ENCODE results near the gene NAV1.
"Not testable (repeated sequence)": the region's sequence is repeated elsewhere in the genome, so short reads cannot be mapped to it uniquely, and the experiment has no call there.

Gene NAV1

GRCh38 chr1:201504799-201505502 lies 34.0 kb upstream of the NAV1 start:
- DNase-seq (ENCODE audit: low spot score), result no peak

DNA sequence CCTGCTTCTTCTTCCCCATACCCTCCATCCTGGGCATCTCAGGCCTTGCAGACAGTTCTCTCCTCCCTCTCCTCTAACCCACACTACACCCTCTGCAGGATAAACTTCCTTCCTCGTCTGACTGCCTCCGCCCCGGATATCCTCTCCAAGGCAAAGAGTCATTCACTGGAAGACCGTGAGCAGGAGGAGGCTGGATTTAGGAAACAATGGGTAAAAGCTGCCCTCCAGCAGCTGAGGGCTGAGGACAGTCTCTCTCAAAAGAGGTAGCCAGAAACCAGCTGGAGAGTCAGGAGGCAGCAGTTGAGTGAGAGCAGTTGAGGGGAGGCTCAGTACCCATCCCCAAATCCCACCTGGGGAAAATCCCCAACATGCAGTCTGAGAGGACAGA lies 33.4 kb upstream of the NAV1 start:
- no peak for DNase-seq (ENCODE audit: low spot score)

DNA sequence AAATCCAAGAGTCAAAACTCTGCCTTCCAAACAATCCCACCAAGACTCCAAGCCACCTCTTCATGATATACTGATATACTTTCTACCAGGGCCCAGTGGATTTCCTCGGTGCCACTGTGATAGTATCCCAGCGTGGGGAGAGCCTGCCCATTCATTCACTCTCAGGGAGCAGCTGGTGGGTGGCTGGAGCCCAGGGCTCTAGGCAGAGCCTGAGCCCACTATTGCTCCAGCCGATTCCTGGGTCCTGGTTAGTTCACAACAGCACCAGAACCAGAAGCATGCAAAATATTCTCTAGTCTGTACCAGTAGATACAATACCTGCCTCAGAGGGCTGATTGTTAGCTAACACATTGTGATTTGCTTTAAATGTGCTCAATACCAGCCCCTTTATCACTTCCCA lies 32.8 kb upstream of the NAV1 start:
- no peak for DNase-seq (ENCODE audit: low spot score)

DNA sequence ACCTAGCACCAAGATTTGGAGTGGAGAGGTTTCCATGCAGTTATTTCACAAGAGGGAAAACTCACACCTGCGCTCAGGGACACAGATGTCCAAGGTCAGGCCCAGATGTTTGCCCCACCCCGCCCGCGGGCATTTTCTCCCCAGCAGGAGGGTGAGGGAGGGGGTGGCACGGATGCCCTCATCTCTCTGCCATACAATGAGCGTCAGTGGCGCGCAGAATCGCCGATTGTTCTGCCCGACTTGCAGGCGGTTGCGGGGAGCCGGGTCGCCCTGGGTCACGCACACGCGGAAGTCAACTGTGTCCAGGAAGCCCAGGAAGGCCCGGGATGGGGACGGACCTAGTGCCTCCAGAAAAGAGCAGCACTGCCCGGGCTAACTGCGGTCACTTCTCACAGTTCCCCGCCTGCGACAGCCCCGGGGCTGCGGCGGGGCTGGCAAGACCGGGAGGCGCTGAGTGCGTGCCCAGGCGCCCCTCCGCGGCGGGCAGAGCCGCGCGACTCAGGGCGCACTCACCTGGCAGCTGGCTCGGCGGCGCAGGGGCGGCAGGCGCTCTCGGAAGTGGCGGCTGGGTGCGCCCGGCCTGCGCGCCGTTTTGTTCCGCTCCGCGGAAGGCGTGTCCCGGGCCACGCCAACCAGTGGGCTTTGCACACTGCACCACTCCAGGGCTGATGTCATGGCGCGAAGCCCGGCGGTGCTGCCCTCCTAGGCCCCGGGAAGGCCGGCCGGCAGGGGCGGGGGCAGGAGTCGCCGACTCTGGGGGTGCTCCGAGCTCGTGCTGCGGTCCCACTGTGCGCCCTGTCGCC lies 32.2 kb upstream of the NAV1 start, which contains the start of gene CSRP1:
TSS of gene CSRP1 (minus strand) at position 567 of the 803 bp plus-strand sequence. CDS start 10,820 bp downstream, outside the sequence.
- DNase-seq (ENCODE audit: low spot score), result peak; percentile 65

- DNase-seq (ENCODE audit: low spot score), result no peak
These were observed 31.6 kb upstream of the NAV1 start for GRCh38 chr1:201507360-201507675.

DNA sequence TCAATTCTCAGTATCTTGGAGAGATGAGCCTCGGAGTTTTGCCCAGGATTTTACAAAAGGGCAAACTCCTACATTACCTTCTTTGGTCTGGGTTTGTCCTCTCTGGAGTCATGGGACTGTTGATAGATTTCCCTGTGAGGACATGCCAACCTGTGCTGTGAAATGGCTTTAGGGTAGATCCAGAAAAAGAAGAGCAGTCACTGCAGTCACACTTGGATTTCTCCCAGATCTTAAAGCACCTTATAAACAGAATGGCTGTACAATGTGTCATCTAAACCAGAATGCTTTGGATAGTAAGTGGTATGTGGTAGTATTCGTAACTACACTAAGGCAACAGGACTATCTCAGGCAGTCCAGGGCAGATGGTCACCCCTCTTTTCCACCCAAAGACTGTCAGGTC lies 30.1 kb upstream of the NAV1 start:
- DNase-seq (ENCODE audit: low spot score), result no peak

DNA sequence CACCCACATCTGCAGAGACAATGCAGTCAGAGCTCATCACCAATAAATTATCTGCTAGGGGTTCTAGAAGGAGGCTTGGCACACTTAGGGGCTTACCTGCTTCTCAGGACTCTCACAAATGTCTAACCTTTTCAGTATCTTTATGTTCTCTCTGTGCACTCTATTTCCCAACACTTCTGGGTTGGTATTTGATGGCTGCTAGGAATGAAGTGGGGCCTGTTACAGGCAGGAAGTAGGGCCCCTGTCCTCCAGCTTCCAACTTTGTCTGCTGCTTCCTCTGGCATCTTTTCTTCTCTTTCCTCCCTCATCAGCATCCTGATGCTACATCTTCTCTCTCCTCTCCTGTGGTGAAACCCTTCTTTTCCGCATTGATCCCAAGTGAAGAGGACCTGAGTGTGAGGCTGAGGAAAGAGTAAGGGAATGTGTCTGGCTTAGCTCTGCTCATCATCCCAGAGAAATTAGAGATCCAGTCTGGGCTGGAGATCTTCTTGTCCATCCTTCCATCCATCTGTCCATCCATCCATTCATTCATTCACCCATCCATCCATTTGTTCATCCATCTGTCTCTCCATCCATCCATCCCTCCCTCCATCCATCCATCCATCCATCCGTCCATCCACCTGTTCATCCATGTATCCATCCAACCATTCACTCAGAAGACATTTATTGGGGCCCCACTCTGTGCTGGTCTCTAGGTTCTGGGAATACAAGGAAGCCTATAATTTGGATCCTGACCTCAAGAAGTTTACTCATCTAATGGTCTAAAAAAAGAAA lies 29.1 kb upstream of the NAV1 start:
- DNase-seq (ENCODE audit: low spot score), result no peak

DNA sequence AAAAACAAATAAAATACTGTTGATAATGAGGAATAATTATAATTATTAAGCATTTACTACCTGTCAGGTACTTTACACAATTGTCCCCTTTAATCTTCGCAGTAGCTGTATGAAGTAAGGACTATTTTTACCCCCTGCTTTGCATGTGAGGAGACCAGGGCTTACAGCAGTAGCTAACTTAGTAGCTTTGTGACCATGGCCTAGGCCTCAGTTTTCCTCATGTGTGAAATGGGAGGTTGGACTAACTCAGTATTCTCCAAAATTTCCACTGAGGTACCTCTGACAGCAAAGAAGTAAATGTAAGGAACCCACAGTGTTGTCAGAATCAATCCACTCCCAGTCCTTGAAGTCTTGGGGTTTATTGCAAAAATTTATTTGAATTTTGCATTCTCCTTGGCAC lies 28.2 kb upstream of the NAV1 start:
- DNase-seq (ENCODE audit: low spot score), result no peak

GRCh38 chr1:201511396-201511940 lies 27.5 kb upstream of the NAV1 start:
- DNase-seq (ENCODE audit: low spot score), result no peak

DNA sequence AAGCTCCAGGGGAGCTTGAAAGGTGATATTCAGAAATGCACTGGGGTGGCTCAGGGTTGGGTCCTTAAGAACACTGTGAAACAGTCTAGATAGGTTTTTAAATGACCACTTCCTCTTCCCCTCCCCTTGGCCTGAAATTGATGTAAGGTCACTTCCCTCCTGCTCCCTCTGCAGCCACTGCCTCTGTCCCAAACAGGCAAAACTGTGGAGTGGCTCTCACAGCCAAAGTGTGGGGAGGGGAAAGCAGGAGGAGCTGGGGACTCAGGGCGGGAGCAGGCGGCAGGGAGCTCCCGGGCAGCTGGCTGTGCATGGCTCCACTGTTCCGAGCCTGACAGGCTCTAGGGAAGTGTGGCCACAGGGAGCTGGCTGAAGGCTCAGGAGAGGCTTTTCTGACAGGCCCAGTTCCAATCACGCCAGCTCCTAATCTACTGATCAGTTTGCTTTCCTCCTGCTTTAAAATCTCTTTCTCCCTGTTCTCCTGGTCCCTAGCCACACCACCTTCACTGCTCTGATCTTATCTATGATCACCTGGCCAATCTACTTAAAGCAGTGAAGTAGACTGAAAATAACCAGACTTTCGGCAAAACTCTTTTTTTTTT lies 26.9 kb upstream of the NAV1 start:
- no peak for DNase-seq (ENCODE audit: low spot score)

- DNase-seq (ENCODE audit: low spot score), result no peak
These were observed 25.3 kb upstream of the NAV1 start for GRCh38 chr1:201513498-201514243.

DNA sequence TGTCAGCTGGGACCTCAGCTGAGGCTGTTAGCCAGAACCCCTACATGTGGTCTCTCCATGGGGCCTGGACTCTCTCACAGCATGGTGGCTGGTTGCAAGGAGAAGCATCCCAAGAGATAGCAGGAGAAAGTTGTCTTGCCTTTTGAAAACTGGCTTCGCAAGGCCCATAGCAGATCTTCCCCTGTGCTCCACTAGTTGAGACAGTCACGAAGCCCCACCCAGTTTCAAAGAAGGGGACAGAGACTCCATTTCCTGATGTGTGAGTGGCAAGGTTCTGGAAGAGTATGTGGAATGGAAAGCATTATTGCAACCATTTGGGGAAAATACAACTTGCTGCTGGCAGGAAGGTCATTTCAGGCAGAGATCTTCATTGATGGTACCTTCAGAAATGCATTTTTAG lies 24.5 kb upstream of the NAV1 start:
- no peak for DNase-seq (ENCODE audit: low spot score)

- no peak for DNase-seq (ENCODE audit: low spot score)
These were observed 23.7 kb upstream of the NAV1 start for GRCh38 chr1:201515062-201515750.

GRCh38 chr1:201515895-201516294 lies 23.0 kb upstream of the NAV1 start:
- DNase-seq (ENCODE audit: low spot score), result peak; percentile 28

GRCh38 chr1:201516511-201517127 lies 22.3 kb upstream of the NAV1 start:
- DNase-seq (ENCODE audit: low spot score), result no peak

DNA sequence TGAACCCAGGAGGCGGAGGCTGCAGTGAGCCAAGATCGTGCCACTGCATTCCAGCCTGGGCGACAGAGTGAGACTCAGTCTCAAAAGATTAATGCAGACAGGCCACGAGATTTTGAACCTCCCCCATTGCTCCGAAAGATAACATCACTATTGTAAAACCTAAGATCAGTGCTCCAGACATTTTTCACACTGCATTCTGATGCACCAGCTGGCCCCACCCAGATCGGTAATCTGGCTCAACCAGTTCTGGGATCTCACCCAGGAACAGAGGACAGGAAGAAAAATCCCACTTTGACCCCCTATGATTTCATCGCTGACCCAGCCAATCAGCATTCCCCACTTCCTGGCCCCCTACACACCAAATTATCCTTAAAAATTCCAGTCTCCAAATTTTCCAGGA lies 21.3 kb upstream of the NAV1 start:
- DNase-seq (ENCODE audit: low spot score), result no peak

DNA sequence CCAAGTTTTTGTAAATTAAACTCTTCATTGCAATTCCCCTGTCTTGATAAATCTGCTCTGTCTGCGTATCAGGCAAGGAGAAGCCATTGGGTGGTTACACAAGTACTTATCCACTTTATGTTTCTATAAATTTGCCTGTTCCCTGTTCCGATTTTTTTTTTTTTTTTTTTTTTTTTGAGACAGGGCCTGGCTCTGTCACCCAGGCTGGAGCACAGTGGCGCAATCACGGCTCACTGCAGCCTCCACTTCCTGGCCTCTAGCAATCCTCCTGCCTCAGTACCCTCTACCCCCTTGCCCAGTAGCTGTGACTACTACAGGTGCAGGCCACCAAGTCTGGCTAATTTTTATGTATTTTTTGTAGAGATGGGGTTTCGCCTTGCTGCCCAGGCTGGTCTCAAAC lies 20.9 kb upstream of the NAV1 start:
- no peak for DNase-seq (ENCODE audit: low spot score)

GRCh38 chr1:201520046-201520575 lies 18.8 kb upstream of the NAV1 start:
- DNase-seq (ENCODE audit: low spot score), result not testable (repeated sequence)

GRCh38 chr1:201525193-201525778 lies 13.6 kb upstream of the NAV1 start:
- no peak for DNase-seq (ENCODE audit: low spot score)

DNA sequence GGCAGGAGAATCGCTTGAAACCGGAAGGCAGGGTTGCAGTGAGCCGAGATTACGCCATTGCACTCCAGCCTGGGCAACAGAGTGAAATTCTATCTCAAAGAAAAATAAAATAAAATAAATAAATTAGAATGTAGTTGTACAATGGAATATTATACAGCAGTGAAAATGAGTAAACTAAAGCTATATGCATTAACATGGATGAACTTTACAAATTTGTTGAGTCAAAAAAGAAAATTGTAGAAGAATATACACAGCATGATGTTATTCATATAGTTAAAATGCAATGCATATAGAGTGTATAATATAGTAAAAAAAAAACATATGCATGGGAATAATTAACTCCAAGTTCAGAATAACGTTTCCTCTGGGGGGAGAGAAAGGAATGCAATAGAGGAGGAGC lies 11.0 kb upstream of the NAV1 start:
- DNase-seq (ENCODE audit: low spot score), result no peak

All from hematopoietic multipotent progenitor cell treated with erythropoietin and hydrocortisone succinate and interleukin-3 and kit ligand, for 15 days (in vitro differentiated cells).